Measurements from ENCODE around the gene ARPC1A.
"Not testable (repeated sequence)": the region's sequence is repeated elsewhere in the genome, so short reads cannot be mapped to it uniquely, and the experiment has no call there.

Gene ARPC1A

DNA sequence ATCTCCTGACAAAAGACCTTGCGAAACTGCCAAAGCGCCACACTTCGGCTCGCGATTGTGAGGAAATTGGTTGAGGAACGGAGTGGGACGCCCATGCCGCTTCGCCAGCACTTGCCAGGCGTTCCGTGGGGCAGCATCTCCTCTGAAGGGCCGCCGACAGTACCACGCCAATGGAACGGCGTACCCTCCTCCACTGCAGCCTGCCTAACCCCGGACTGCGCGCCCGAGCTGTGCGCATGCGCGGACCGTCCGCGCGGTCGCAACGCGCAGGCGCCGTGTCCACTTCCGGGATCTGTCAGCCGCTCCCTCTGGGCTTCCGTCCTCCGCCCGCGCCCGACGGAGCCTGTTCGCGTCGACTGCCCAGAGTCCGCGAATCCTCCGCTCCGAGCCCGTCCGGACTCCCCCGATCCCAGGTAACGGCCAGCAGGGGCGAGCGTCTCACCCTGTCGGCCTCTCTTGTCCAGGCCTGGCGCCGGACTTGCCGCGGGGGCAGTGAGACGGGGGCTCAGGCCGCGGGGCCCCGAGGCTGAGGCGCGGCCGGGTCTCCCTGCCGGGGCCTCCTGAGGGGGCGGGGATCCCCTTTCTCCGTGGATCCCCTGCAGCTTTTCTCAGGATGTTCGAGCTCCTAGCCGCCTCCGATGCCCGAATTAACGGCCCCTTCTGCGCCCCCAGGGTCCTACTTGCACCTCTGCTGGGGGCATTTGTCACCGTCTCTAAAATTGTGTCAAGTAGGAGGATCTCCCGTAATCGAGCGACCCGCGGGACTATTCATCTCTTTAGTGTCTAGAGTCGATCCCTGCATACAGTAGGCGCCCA is at the start of gene ARPC1A:
ARPC1A (plus strand) TSS at position 307 of the 816 bp plus-strand sequence. CDS start 7,456 bp downstream, outside the sequence.
- DNase-seq (ENCODE audit: low read depth), result peak; percentile 85

DNA sequence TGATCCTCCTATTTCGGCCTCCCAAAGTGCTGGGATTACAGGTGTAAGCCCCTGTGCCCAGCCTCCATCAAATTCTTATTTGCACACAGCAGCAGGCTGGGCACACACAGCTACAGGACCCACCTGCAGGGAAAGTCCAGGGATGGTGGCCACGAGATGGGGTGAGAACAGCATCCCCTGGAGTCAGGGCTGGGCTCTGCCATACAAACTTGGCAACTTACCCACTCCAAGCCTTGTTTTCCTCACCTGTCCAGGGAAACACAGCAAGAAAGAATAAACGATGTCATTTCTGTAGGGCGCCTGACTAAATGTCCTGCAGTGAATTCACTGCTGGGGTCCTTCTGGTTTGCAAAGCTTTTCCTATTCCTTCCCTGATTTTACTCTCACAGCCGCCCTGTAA is 47.5 kb upstream of the ARPC1A start:
- no peak for DNase-seq (ENCODE audit: low read depth)

DNA sequence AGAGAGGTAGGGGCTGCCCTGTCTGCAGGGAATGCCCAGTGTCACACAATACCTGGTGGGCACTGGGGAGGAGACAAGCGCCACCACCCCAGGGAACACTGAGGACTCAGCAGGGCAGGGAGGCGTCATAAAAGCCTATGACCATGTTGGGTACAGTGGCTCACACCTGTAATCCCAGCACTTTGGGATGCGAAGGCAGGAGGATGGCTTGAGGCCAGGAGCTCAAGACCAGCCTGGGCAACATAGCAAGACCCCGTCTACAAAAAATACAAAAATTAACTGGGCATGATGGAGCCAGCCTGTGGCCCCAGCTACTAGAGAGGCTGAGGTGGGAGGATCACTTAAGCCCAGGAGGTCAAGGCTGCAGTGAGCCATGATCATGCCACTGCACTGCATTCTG is 41.5 kb upstream of the ARPC1A start:
- DNase-seq (ENCODE audit: low read depth), result not testable (repeated sequence)

DNA sequence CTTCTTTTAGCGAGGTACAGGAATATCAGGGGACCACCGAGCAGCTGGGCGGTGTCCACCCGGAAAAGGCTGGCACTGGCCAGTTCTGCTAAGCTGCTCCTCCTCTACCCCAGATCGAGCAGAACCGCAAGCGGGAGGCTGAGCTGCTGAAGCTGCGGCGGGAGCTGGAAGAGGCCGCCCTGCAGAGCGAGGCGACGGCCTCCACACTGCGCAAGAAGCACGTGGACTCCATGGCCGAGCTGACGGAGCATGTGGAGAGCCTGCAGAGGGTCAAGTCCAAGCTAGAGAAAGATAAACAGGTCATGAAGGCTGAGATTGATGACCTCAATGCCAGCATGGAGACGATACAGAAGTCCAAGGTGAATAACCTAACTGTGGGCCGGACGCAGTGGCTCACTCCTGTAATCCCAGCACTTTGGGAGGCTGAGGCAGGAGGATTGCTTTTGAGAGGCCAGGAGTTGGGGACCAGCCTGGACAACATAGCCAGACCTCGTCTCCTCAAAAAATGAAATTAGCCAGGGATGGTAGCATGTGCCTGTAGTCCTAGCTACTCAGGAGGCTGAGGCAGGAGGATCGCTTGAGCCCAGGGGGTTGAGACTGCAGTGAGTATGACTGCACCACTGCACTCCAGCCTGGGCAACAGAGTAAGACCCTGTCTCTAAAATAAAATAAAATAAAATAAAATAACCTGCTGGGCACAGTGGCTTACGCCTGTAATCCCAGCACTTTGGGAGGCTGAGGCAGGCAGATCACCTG is 37.7 kb upstream of the ARPC1A start:
- no peak for DNase-seq (ENCODE audit: low read depth)

DNA sequence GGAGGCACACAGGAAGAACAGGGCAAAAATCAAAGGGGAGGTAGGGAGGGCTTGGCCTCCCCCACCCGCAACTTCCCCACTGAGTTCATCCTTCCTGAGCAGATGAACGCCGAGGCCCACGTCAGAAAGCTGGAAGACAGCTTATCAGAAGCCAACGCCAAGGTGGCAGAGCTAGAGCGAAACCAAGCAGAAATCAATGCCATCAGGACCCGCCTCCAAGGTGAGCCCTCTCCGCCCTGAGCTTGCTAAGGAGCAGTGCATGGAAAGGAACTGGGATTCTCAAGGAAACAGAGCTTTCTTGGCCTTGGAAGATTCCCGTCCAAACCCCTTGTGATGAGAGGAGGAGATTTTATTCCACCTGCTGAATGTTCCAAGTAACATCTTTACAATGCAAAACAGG is 36.5 kb upstream of the ARPC1A start:
- no peak for DNase-seq (ENCODE audit: low read depth)

DNA sequence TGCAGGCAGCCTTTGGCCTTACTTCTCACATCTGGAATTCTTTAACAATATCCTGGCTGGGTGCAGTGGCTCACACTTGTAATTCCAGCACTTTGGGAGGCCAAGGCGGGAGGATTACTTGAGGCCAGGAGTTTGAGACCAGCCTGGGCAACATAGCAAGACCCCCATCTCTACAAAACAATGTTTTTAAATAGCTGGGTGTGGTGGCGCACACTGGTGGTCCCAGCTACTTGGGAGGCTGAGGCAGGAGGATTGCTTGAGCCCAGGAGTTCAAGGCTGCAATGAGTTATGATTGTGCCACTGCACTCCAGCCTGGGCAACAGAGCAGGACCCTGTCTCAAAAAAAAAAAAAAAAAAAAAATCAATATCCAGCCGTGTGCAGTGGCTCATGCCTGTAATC is 35.5 kb upstream of the ARPC1A start:
- DNase-seq (ENCODE audit: low read depth), result not testable (repeated sequence)

DNA sequence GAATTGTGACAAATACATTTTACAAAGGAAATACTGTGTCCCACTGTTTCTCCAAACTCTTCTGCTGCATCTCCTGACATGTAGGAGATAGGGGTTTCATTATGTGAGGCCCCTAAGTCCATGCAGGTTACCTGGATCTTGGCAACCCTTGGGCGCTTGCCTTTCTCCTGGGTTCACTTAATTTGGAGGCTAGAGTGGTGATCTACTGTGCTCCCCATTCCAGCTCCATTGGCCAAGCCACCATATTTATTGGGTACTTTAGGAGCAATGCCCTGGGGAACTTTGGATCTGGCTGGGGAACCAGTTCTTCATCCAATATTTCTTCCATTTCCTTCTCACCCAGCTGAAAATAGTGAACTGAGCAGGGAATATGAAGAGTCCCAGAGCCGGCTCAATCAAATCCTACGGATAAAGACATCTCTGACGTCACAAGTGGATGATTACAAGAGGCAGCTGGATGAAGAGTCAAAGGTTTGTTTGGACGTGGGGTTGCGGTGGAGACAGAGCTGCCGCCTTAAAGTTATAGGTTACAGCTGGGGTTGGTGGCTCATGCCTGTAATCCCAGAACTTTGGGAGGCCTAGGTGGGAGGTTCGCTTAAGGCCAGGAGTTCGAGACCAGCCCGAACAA is 34.6 kb upstream of the ARPC1A start:
- DNase-seq (ENCODE audit: low read depth), result no peak

DNA sequence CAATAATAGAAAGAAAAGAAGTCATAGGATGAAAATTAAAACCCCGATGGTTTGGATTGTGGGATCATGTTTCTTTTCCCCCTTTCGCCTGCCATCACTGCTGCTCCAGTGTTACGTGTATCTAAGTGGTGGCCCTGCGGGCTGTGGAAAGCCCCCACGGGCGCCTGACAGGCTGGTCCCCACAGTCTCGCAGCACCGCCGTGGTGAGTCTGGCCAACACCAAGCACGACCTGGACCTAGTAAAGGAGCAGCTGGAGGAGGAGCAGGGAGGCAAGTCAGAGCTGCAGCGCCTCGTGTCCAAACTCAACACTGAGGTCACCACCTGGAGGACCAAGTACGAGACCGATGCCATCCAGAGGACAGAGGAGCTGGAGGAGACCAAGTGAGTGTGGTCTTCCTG is 33.6 kb upstream of the ARPC1A start:
- no peak for DNase-seq (ENCODE audit: low read depth)

DNA sequence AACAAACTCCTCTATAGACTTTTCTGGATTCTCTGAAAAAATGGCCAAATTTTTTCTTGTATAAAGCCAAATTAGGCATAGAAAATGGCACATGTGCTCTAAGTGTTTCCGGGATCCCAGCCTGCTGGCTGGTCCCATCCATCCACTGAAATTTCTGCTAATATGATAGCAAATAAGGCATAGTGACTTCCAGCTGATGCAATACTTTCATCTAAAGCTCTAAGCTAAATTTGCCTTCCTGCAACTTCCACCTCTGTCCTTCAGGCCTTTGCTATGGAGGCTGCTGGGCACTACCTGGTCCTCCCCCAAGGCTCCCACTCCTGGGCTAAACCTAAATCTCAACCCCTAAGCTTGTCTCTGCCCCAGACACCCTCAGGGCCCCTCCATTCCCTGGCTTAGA is 32.5 kb upstream of the ARPC1A start:
- DNase-seq (ENCODE audit: low read depth), result no peak

DNA sequence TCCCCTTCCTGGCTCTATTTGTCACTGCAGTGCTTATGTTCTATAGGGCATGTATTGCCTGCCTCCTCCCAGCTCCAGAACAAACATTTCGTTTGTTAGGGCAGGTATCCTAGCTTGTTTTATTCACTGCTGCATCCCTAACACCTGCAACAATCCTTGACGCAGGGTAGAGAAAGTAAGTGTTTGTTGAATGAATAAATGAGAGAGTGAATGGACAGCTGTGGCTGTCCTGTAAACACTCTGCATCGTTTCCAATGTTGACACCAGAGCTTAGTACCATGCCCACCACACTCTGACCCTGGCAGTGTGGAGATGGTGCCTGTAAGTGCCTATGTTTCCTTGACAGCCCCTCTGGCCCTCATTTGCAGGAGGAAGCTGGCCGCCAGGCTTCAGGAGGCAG is 32.0 kb upstream of the ARPC1A start:
- no peak for DNase-seq (ENCODE audit: low read depth)

DNA sequence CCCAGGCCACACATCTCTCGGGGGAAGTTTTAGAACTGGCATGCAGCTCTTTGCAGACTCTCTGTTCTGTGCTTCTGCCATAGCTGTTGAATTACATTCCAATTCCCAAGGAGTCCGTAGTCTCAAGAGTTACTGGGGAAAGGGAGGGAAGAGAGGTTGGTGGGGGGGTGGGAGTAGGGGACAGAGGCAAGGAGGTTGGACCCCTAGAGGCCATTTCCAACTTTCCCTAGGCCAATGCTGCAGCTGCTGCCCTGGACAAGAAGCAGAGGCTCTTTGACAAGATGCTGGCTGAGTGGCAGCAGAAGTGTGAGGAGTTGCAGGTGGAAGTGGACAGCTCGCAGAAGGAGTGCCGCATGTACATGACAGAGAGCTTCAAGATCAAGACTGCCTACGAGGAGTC is 29.2 kb upstream of the ARPC1A start:
- no peak for DNase-seq (ENCODE audit: low read depth)

DNA sequence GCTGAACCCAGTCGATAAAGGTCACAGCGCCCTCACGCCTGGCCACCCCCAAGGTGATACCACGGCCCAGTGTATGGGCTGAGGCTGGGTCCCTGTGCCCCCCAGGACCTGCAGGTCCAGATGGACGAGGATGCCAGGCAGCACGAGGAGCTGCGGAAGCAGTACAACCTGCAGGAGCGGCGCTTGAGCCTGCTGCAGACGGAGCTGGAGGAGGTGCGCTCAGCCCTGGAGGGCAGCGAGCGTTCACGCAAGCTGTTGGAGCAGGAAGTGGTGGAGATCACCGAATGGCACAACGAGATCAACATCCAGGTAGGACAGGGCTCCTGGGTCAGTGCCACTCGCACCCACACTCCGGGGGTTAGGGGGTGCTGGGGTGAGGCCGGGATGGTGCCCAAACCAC is 24.2 kb upstream of the ARPC1A start:
- DNase-seq (ENCODE audit: low read depth), result no peak

DNA sequence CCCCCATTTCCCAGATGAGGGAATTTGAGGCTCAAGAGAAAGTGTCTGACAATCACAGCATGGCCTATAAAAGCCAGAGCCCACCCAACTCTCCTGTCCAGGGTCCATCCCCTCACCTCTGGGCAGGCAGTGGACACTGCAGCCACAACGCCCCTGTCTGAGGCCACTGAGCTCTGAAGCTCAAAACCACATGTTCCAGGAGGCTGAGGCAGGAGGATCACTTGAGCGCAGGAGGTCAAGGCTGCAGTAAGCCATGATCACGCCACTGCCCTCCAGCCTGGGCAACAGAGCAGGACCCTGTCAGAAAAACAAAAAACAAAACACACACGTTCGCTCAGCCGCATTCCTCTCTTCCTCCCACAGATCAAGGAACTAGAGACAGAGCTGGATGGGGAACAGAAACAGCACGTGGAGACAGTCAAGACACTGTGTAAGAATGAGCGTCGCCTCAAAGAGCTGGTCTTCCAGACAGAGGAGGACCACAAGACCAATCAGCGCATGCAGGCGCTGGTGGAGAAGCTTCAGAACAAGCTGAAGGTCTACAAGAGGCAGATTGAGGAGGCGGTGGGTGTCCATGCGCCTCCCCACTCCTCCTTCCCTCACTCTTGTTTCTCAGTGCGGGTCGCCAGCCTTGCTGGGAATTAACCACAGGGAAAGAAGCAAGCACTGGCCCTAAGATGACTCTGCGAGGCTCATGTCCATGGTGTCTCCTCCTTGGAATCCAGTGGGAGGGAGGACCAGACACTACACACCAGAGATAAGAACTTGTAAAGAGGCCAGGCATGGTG is 20.0 kb upstream of the ARPC1A start:
- DNase-seq (ENCODE audit: low read depth), result no peak

DNA sequence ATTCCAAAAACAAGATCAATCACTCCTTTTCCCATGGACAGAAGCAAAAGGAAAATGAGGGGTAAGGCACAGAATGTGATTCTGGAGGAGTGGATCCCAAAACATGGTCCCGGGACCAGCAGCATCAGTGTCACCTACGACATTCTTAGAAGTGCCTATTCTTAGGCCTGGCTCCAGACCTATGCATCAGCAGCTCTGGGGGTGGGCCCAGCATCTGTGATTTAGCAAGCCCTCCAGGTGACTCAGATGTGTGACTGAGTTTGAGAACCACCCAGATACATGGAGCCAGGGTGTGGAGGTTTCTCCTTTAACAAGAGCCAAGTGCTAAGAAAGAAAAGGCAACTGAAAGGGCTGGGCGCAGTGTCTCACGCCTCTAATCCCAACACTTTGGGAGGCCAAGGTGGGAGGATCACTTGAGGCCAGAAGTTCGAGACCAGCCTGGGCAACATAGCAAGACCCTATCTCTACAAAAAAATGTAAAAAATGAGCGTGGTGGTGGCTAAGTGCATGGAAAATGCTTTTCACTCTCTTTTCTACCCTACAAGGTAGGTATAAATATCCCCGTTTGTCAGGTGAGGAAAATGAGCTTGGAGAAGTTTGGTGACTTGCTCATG is 17.1 kb upstream of the ARPC1A start:
- DNase-seq (ENCODE audit: low read depth), result no peak

DNA sequence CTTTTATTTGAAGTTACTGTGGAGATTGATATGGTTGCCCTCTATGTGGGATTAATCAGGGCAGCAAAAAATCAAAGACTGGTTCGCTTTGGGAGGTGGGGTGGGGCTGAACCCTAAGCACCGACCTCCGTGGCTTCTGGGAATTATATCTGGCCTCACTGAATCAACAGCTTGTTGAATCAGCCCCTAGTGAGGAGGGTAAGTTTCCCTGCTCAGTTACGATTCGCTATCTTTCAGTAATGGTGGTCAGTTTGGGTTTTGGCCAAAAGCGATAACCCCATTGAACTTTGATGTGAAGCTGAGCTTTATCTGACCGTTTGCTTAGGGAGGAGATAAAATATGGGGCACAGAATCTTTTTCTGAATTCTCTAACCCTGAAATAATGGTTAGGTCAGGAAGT is 16.6 kb upstream of the ARPC1A start:
- DNase-seq (ENCODE audit: low read depth), result no peak

DNA sequence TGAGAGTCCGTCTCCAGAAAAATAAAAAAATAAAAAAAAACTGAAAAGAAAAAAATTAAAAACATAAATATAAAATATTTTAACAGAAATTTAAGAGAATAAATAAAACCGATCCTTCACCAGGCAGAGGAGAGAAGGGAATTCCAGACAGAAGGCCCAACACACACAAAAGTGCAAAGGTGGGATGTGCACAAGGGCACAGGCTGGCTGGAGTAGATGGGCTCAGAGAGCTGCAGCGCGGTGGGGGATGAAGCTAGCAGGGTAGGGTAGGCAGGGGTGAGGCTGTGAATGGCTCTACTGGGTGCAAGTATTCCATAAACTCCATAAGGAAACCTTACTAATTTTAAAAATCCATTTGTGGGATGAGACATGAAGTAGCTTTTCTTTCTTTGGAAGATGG is 15.7 kb upstream of the ARPC1A start:
- no peak for DNase-seq (ENCODE audit: low read depth)

DNA sequence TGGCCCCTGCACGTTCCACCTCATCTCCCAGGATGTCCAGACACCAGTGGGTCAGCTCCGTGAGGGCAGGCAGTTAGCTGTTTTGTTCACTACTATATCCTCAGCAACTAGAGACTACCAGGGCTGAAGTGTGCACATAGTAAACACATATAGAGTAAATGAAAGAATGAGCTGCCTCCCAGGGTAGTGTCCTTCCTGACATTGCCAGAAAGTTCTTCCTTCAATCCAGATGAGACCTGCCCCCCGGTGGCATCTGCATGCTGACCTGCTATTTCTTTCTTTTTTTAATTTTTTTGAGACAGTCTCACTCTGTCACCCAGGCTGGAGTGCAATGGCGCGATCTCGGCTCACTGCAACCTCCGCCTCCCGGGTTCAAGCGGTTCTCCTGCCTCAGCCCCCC is 14.0 kb upstream of the ARPC1A start:
- DNase-seq (ENCODE audit: low read depth), result no peak

DNA sequence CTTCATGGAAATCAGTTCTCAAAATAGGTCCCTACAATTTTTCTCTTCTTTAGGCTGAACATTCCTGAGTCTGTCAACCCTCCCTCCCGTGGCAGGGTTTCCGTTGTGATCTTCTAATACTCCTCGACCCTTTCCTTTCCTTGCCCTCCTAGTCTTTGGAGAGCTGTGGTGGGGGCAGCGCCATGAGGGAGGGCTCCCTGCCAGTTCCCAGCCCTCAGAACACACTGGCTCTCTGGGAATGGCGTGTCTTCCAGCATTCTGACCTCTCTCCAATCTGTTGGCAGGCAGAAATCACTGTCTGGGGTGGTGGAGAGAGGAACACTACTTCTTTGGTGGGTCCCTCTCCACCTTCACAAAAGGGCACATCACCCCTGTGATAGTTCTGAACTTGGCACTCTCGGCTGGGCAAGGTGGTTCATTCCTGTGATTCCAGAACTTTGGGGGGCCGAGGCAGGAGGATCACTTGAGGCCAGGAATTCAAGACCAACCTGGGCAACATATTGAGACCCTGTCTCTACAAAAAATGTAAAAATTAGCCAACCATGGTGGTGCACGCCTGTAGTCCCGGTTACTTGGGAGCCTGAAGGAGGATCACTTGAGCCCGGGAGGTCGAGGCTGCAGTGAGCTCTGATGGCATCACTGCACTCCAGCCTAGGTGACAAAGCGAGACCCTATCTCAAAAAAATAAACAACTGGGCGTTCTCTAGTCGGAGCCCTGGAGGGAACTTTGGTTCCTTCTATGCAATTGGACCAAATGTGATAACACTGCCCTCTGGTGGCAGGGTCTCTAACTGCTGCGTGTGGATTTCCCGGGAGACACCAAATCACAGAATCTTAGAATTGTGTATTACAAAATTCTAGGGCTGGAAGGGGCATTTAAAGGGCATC is 13.1 kb upstream of the ARPC1A start:
- peak; percentile 62 for DNase-seq (ENCODE audit: low read depth)

DNA sequence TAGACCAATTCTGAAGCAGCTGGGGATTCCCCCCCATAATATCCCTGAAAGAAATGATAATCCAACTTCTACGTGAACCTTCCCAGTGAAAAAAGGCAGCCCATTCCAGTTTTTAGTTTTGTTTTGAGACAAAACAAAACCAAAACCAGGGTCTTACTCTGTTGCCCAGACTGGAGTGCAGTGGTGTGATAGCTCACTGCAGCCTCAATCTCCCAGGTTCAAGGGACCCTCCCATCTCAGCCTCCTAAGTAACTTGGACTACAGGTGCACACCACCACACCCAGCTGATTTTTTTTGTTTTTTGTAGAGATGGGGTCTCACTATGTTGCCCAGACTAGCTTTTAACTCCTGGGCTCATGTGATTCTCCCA is 12.5 kb upstream of the ARPC1A start:
- DNase-seq (ENCODE audit: low read depth), result no peak

DNA sequence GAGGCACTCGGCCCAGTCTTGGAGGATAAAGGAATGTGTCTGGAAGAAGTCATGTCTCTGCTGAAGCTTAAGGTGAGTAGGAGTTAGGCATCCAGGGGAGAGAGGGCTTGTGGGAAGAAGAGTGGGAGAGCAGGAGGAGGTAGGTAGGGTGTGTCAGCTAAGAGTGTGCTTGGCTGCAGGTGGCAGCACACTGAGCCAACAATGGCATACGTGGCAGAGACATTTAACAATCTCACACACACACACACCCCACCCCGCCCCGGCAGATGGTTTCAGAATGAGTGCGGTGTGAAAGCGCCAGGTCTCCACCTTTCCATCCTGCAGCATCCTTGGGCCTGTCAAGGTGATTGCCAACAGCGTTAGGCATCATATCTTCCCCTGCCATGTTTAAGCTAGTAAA is 11.2 kb upstream of the ARPC1A start:
- DNase-seq (ENCODE audit: low read depth), result no peak

DNA sequence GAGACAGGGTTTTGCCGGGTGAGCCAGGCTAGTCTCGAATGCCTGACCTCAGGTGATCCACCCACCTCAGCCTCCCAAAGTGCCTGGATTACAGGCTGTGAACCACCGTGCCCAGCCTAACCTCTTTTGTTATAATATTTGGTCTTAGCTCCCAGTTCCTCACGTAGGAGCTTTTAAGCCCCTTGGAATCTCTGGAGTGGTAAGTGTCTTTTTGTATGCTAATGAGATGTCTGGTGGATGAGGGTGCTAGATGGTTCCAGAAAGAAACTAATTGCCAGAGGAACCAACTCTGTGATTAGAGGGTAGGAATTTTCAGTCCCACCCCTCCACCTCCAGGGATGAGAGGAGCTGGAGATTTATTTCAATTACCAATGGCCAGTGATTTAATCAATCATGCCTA is 5.3 kb upstream of the ARPC1A start:
- no peak for DNase-seq (ENCODE audit: low read depth)
